AG09309 (cell line): ENCODE results near the gene MLXIP.

ENCODE experiments used
- DNase-seq: peaks from one replicate; pipeline ENCODE4 v3.0.0-alpha.2; 2010; ENCODE audit warnings: low read depth
- H3K4me3 ChIP-seq: 2 replicates; pipeline ENCODE4 v1.5.1; 2011; ENCODE audit warnings: mild to moderate bottlenecking, low read depth, low read length, moderate library complexity; ENCODE audit not compliant: control insufficient read depth
- TF ChIP-seq, protein P1 (sequence below): IDR thresholded peaks from 2 replicates; pipeline ENCODE4 v1.5.1; 2011; ENCODE audit warnings: mild to moderate bottlenecking, low read depth, low read length, inconsistent platforms; ENCODE audit not compliant: insufficient read depth, control insufficient read depth; ENCODE audit errors: missing control alignments

The MLXIP gene

GRCh38 chr12:122067548-122067947 lies 11.0 kb upstream of the MLXIP start:
- H3K4me3 ChIP-seq = no peak overlapping the region
- TF ChIP-seq, protein P1, sequence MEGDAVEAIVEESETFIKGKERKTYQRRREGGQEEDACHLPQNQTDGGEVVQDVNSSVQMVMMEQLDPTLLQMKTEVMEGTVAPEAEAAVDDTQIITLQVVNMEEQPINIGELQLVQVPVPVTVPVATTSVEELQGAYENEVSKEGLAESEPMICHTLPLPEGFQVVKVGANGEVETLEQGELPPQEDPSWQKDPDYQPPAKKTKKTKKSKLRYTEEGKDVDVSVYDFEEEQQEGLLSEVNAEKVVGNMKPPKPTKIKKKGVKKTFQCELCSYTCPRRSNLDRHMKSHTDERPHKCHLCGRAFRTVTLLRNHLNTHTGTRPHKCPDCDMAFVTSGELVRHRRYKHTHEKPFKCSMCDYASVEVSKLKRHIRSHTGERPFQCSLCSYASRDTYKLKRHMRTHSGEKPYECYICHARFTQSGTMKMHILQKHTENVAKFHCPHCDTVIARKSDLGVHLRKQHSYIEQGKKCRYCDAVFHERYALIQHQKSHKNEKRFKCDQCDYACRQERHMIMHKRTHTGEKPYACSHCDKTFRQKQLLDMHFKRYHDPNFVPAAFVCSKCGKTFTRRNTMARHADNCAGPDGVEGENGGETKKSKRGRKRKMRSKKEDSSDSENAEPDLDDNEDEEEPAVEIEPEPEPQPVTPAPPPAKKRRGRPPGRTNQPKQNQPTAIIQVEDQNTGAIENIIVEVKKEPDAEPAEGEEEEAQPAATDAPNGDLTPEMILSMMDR = no peak

DNA sequence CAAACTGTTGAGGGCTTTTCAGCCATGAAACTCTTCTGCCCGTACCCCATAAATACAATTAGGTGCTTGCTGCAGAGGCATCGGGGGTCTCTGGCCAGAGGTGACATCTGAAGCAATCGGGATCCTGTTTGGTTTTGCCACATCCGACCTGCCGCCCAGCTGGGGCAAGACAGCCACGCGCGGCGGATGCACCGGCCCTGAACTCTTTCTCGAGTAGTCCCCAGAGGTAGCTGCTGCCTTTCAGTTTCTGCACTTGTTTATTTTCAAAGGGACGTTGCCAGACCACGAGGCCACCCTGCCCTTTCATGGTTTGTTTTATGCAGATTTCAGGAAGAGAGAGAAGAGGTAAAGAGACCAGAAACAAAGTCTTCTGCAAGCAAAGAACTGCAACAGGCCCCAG lies 10.6 kb upstream of the MLXIP start:
- TF ChIP-seq, protein P1 = no peak
- no peak for DNase-seq

More at GRCh38 chr12:122067548-122067947, 11.0 kb upstream of the MLXIP start:
- DNase-seq = no peak

GRCh38 chr12:122072031-122072970 lies 6.3 kb upstream of the MLXIP start:
- TF ChIP-seq, protein P1 = no peak
- no peak overlapping the region for H3K4me3 ChIP-seq
- peak; percentile 91 for DNase-seq

More for the DNA sequence above, 10.6 kb upstream of the MLXIP start:
- no peak overlapping the region for H3K4me3 ChIP-seq

GRCh38 chr12:122073815-122074214 lies 4.7 kb upstream of the MLXIP start:
- TF ChIP-seq, protein P1 = no peak
- DNase-seq = no peak
- H3K4me3 ChIP-seq = no peak overlapping the region

GRCh38 chr12:122076743-122077495 lies 1.6 kb upstream of the MLXIP start:
- no peak for DNase-seq
- H3K4me3 ChIP-seq = no peak overlapping the region
- TF ChIP-seq, protein P1 = no peak

- TF ChIP-seq, protein P1 = no peak
- DNase-seq = no peak
- peak overlapping the region; percentile 78 for H3K4me3 ChIP-seq
These were observed 526 bp downstream of the MLXIP start for GRCh38 chr12:122079033-122079531.
